Pancreas (tissue), 10 donors: ENCODE measurements around the gene SWSAP1. TPM values are rescaled to one million over a fixed set of nuclear protein-coding genes. Genes with fewer than 3 reads are reported as not detected.

Experiments used
- ATAC-seq, 4 donors: fragments of 200-7000 bp; cut with Tn5 transposase; one replicate each; pipeline versions ENCODE4 v1.8.0 to v1.9.1; 2020; ENCODE audit warnings: mild to moderate bottlenecking in 4 of 4, moderate library complexity in 4 of 4
- DNase-seq, 6 donors: peaks; one replicate each; pipeline ENCODE4 v3.0.0-alpha.2; 2020
- FAIRE-seq: peaks from 2 replicates; lab custom pipeline; 2012; peaks lifted over from hg19 to GRCh38; lab: Jason Lieb, UNC
- H3K27ac ChIP-seq, 4 donors: fragments of 200-600 bp; sonication (generic); 1 replicate in 3 of 4; 2 replicates in 1 of 4; pipeline versions ENCODE4 v1.5.0 to v1.8.0; 2020
- H3K27me3 ChIP-seq, 4 donors: fragments of 200-600 bp; one replicate each; pipeline ENCODE4 v1.8.0; 2021
- H3K36me3 ChIP-seq, 3 donors: fragments of 200-600 bp; sonication (generic) in 1 of 3; one replicate each; pipeline versions ENCODE4 v1.5.0 to v1.8.0; 2020 to 2021
- H3K4me1 ChIP-seq, 3 donors: fragments of 200-600 bp; one replicate each; pipeline ENCODE4 v1.8.0; 2021
- H3K4me3 ChIP-seq, 4 donors: fragments of 200-600 bp; sonication (generic) in 2 of 4; one replicate each; pipeline versions ENCODE4 v1.5.0 to v1.8.0; 2020 to 2021
- H3K9me3 ChIP-seq, 4 donors: fragments of 200-600 bp; one replicate each; pipeline ENCODE4 v1.8.0; 2021
- CTCF ChIP-seq, 4 donors: fragments of 200-600 bp; sonication (generic) in 3 of 4; IDR thresholded peaks; one replicate each; pipeline versions ENCODE4 v1.5.0 to v1.8.0; 2021; ENCODE audit warnings: antibody characterized with exemption in 4 of 4
- WGBS, 2 donors: extraction: QIAGEN DNeasy Blood & Tissue Kit; methylation state at CpG; one replicate each; pipeline ENCODE4 v1.1.7; 2013; 5-methylcytosine and 5-hydroxymethylcytosine counted together
- intact Hi-C, 3 donors: fragments of 100-400 bp; cut with DNase I; formaldehyde crosslinking; loops; one replicate each; pipeline versions ENCODE4 v1.11.1 to v1.14.2; 2022
- polyA plus RNA-seq, 2 donors: library from polyadenylated mRNA; stranded (reverse); fragments of 200-250 nt; gene quantifications; one replicate each; pipeline ENCODE4 v1.2.3, GENCODE V29; 2013
- total RNA-seq, 6 donors: library from RNA; stranded (reverse); fragmentation: NEBNext Ultra II Directional in 4 of 6; extraction: Animal tissue kit (Norgen Biotek cat#: 25700) in 4 of 6; gene quantifications; one replicate each; pipeline versions ENCODE4 v1.2.1 to v1.2.4, GENCODE V29; 2021 to 2023
- donor health status: healthy with polysubstance abuse.
- donor health status: DM: no; HTN: no; CAD: no; lungs with moderate emphysema.
- donor health status: DM: no; HTN: no; CAD: no.
- donor health status: control.
- donor health status: control.
- donor health status: Bipolar disorder and iron deficiency.
- donor health status: DM: yes; HTN: yes; CAD: no.
- donor health status: DM: no; HTN: no; CAD: no.
- donor health status: DM: no; HTN: no; CAD: no.
- donor health status: DM: yes; HTN: yes; CAD: no.

Gene SWSAP1
- total and polyA plus RNA-seq, 8 donors, result 0.55 to 2.7 (median 1.3) TPM

- no peak for ATAC-seq
- no peaks in the 10 kb centered on the region for H3K36me3 ChIP-seq
- FAIRE-seq, result no peak
- no peaks in the 10 kb centered on the region for H3K9me3 ChIP-seq
- no peaks in the 10 kb centered on the region for H3K4me1 ChIP-seq
- no peak overlapping the region for H3K27ac ChIP-seq
- no peaks in the 10 kb centered on the region for H3K27me3 ChIP-seq
- no peak overlapping the region for H3K4me3 ChIP-seq
- WGBS, 2 donors, result 94 to 95% methylated on average over 2 of the region's 2 CpGs
- TF ChIP-seq CTCF (IDR thresholded peaks at IDR 0.05), result no peak
- intact Hi-C loops, result no loop called here
- no peak for DNase-seq
These were observed 15.9 kb downstream of the SWSAP1 start for GRCh38 chr19:11390359-11390758.

GRCh38 chr19:11390933-11391680 lies 16.6 kb downstream of the SWSAP1 start:
- no peak for FAIRE-seq
- 76 to 81% methylated on average over 4 of the region's 4 CpGs for WGBS, 2 donors

GRCh38 chr19:11397089-11397610 lies 22.7 kb downstream of the SWSAP1 start:
- Histone ChIP-seq H3K9me3 (no peaks in the 10 kb centered on the region), H3K36me3 (peaks cover 0 to 15% (median 0%) of the 10 kb centered on the region in 3 donors), H3K4me1 (no peaks in the 10 kb centered on the region), H3K27me3 (no peaks in the 10 kb centered on the region), H3K27ac (no peak overlapping the region), H3K4me3 (no peak overlapping the region)
- no peak for TF ChIP-seq CTCF (IDR thresholded peaks at IDR 0.05)
- FAIRE-seq, result no peak
- WGBS, 2 donors, result 94% methylated on average over 22 of the region's 22 CpGs
- no peak for ATAC-seq
- DNase-seq, result no peak
- intact Hi-C loops, result no loop called here

More at GRCh38 chr19:11390933-11391680, 16.6 kb downstream of the SWSAP1 start:
- Histone ChIP-seq H3K27me3 (no peaks in the 10 kb centered on the region), H3K27ac (no peak overlapping the region), H3K4me3 (no peak overlapping the region), H3K4me1 (no peaks in the 10 kb centered on the region), H3K9me3 (no peaks in the 10 kb centered on the region), H3K36me3 (no peaks in the 10 kb centered on the region)
- intact Hi-C loops, result no loop called here
- ATAC-seq (no peak), DNase-seq (no peak)
- no peak for TF ChIP-seq CTCF (IDR thresholded peaks at IDR 0.05)

- no peak for TF ChIP-seq CTCF (IDR thresholded peaks at IDR 0.05)
- Histone ChIP-seq H3K4me3 (no peak overlapping the region), H3K36me3 (peaks cover 0 to 22% (median 0%) of the 10 kb centered on the region in 3 donors), H3K9me3 (no peaks in the 10 kb centered on the region), H3K27me3 (no peaks in the 10 kb centered on the region), H3K4me1 (no peaks in the 10 kb centered on the region), H3K27ac (no peak overlapping the region)
- ATAC-seq (no peak), DNase-seq (no peak), FAIRE-seq (no peak)
- intact Hi-C loops, result no loop called here
- WGBS, 2 donors, result 96% methylated on average over 9 of the region's 9 CpGs
These were observed 25.2 kb downstream of the SWSAP1 start for GRCh38 chr19:11399667-11400066.

- no peak for FAIRE-seq
- Histone ChIP-seq H3K27ac (no peak overlapping the region), H3K27me3 (no peaks in the 10 kb centered on the region), H3K4me3 (no peak overlapping the region), H3K4me1 (no peaks in the 10 kb centered on the region), H3K9me3 (no peaks in the 10 kb centered on the region), H3K36me3 (peaks cover 0 to 22% (median 0%) of the 10 kb centered on the region in 3 donors)
- TF ChIP-seq CTCF (IDR thresholded peaks at IDR 0.05), result no peak
- 94 to 95% methylated on average over 1 of the region's 1 CpG for WGBS, 2 donors
- peak in 1 of 4 donors; percentile 21 for ATAC-seq
- DNase-seq, result peak in 1 of 6 donors; percentile 14
- intact Hi-C loops, result no loop called here
These were observed 26.3 kb downstream of the SWSAP1 start for GRCh38 chr19:11400798-11401197.
